ENCODE measurements around the gene RBMX2.

RBMX2 gene

DNA sequence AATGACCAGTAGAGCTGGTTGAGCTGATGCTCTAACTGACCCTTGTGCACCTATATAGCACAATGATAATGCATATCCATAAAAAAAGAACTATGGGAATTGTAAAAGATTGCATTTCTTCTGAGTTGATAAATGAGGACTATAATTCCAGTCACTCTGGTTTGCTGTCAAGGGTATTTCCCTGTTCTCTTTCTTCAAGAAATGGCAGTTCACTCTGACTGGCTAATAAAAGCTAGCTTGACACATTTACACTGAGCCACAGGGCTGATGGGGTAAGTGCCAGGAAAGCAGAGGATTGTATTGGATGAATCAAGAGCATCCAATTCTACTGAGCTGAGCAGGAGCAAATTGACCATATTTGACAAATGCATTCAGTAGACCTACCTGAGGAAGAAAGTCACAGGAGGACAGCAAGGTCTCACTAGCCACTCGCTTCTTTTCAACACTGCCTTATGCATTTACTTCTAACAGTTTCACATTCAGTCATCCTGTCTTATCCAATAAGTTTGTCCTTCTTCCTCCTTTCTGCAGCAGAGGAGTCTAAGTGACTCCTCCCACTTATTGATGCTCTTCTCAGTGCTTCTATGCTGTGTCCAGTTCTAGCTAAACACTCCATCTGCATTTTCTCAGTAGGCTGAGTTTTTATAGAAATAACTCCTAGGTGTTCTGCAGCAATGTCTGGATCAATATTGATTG, 43.0 kb downstream of the RBMX2 start:
- no peaks in the 10 kb centered on the region for H3K36me3 ChIP-seq (ENCODE audit: insufficient read depth, low read length)
- no peaks in the 10 kb centered on the region for H3K79me2 ChIP-seq (ENCODE audit: control insufficient read depth, insufficient read depth, low read length, unreplicated experiment)
- no peak overlapping the region for H2AFZ ChIP-seq (ENCODE audit: low read length, unreplicated experiment)
- no peaks in the 10 kb centered on the region for H3K4me1 ChIP-seq (ENCODE audit: control insufficient read depth, insufficient read depth, low read length, unreplicated experiment)
- H3K27ac ChIP-seq (ENCODE audit: low read depth, low read length), result no peak overlapping the region
- no peaks in the 10 kb centered on the region for H3K27me3 ChIP-seq (ENCODE audit: insufficient read depth, low read length)
- H3K4me3 ChIP-seq (ENCODE audit: low read depth, low read length), result no peak overlapping the region

DNA sequence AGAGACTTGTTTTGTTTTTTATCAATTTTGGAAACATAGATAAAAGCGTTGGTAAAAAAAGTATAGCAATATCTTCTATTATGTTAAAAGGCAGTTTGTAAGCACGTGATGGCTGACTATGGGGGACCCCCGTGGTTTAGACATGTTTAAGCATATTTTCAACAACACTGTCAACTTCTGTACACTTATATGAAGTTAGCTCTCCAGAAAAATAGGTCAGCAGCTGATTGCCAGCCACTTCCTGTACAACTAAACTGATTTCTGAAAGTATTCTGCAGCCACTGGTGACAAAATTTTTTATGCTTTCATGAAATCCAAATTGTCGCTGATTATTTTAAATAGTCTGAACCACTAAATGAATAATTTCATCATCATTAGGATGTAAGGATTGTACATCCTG, 45.2 kb downstream of the RBMX2 start:
- Histone ChIP-seq H2AFZ (ENCODE audit: low read length, unreplicated experiment) (no peak overlapping the region), H3K79me2 (ENCODE audit: control insufficient read depth, insufficient read depth, low read length, unreplicated experiment) (no peaks in the 10 kb centered on the region), H3K27ac (ENCODE audit: low read depth, low read length) (no peak overlapping the region), H3K4me3 (ENCODE audit: low read depth, low read length) (no peak overlapping the region), H3K27me3 (ENCODE audit: insufficient read depth, low read length) (no peaks in the 10 kb centered on the region), H3K4me1 (ENCODE audit: control insufficient read depth, insufficient read depth, low read length, unreplicated experiment) (no peaks in the 10 kb centered on the region), H3K36me3 (ENCODE audit: insufficient read depth, low read length) (no peaks in the 10 kb centered on the region)
